Fibroblast of pulmonary artery (primary cell): Measurements from ENCODE around the gene CFL1.

Experiments used
- DNase-seq: peaks from one replicate; pipeline ENCODE4 v3.0.0-alpha.2; 2010; ENCODE audit warnings: low read depth
- H3K4me3 ChIP-seq: replicated peaks from 2 replicates; pipeline ENCODE4 v1.5.1; 2011; ENCODE audit warnings: low read depth, mild to moderate bottlenecking, control low read depth, low read length, moderate library complexity
- CTCF ChIP-seq: IDR thresholded peaks from 2 replicates; pipeline ENCODE4 v1.5.1; 2011; ENCODE audit warnings: mild to moderate bottlenecking, control low read depth, low read length, inconsistent platforms; ENCODE audit errors: missing control alignments

CFL1 gene

GRCh38 chr11:65871811-65872548 is 14.0 kb upstream of the CFL1 start:
- H3K4me3 ChIP-seq = peak overlapping the region; percentile 67
- peak; percentile 27 for TF ChIP-seq CTCF
- DNase-seq = no peak

GRCh38 chr11:65870706-65871681 is 13.0 kb upstream of the CFL1 start:
- H3K4me3 ChIP-seq = peak overlapping the region; percentile 67
- DNase-seq = no peak
- TF ChIP-seq CTCF = no peak

- no peak for TF ChIP-seq CTCF
- H3K4me3 ChIP-seq = no peak overlapping the region
- DNase-seq = no peak
These were observed 12.3 kb upstream of the CFL1 start for GRCh38 chr11:65870307-65870658.

- TF ChIP-seq CTCF = no peak
- DNase-seq = no peak
- H3K4me3 ChIP-seq = no peak overlapping the region
These were observed 11.8 kb upstream of the CFL1 start for GRCh38 chr11:65869643-65870306.

GRCh38 chr11:65868907-65869306 is 10.9 kb upstream of the CFL1 start:
- TF ChIP-seq CTCF = no peak
- no peak overlapping the region for H3K4me3 ChIP-seq
- DNase-seq = no peak

- no peak overlapping the region for H3K4me3 ChIP-seq
- DNase-seq = no peak
- no peak for TF ChIP-seq CTCF
These were observed 10.2 kb upstream of the CFL1 start for GRCh38 chr11:65868076-65868667.
